HG02870 (cell line): Measurements from ENCODE around the gene PRICKLE1.
A peak's percentile ranks its signal among the peaks of the same experiment; 100 is the strongest.

ENCODE experiments used
- ATAC-seq: cut with Tn5 transposase; IDR thresholded peaks from one replicate; pipeline ENCODE4 v1.9.1; 2021; ENCODE audit warnings: mild to moderate bottlenecking, moderate library complexity; ENCODE audit not compliant: unreplicated experiment

Gene PRICKLE1

DNA sequence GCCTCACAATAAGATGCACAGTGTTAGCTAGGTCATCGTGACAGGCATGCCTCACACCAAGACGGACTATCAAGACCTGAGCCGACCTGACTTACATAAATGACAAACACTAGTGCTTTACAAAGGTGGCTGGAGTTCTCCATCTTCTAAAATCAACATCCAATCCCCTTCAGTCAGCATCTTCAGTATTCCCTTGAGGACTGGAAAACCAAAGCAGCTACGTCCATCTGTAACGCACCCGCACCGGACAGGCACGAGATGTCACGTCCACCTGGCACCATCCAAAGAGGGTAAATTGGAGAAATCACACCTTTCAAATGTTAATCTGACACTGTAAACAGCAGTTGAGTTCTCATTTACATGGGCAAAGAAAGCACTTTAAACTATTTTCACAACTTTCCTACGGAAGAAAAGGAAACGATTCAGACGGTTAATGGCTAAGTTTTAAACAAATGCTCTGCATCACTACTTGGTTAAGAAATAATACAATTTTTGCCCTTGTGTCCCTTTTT, 130.2 kb downstream of the PRICKLE1 start:
- ATAC-seq: no peak

DNA sequence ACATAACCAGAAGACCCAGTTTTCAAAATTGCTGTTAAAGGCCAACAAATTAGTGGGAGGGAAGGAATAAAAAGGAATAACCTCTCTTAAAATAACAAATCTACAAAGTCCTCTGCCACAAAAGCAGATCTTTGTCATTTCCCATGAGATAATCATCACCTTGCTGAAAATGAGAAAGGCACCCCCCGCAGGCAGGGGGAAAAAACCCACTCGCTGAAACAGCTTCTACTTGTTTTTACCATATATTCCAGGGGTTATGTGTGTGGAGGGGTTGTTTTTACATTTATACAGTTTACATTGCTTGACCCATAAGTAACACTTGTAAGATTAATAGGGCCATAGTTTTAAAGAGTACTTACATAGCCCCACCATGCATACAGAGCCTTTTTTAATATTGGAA, 131.0 kb downstream of the PRICKLE1 start:
- no peak for ATAC-seq

DNA sequence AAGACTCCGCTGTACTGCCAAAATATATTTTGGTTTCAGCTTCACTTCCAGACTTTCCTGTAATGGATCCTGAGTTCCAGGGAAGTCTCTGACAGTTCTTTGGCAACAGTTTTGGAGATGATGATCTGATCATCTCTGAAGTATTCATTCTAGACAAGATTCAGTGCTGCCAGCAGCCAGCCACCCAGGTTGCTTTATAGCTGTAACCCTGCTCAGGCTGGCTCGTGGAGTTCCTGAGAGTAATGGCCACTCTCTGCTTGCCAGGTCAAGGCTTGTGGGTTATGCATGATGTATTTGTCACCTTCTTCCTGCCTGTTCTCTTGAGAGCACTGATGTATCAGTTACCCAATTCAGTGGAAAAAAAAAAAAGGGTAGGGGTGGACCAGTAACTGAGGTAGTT, 139.3 kb downstream of the PRICKLE1 start:
- no peak for ATAC-seq

DNA sequence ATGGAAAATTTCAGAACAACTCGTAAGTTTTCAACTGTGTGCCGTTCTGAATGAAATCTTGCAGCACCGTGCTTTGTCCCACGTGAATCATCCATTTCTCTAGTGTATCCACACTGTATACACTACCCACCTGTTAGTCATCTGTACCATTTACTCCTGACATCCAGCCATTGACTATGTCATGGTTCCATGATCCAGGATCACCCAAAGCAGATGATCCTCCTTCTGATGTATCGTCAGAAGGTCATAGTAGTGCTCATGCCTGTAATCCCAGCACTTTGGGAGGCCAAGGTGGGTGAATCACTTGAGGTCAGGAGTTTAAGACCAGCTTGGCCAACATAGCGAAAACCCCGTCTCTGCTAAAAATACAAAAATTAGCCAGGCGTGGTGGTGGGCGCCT, 140.7 kb downstream of the PRICKLE1 start:
- no peak for ATAC-seq

DNA sequence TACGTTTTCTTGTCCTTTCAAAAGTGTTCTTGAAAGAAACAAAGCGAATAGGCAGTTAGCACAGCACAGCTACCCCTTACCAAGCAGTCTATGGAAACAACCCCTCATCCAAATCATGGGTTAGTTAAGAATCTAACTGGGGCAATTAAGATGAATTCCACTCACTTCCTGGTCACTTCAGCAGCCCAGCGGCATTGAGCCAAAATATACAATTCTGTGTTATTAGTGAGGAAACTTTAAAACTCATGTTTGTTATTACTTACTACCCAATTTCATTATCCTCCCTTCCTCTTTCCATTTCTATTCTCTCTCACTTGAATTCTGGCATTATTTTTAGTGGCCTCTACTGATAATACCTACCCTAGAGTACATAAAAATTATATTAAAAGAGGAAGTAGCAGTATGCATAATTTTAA, 142.2 kb downstream of the PRICKLE1 start:
- ATAC-seq: no peak

DNA sequence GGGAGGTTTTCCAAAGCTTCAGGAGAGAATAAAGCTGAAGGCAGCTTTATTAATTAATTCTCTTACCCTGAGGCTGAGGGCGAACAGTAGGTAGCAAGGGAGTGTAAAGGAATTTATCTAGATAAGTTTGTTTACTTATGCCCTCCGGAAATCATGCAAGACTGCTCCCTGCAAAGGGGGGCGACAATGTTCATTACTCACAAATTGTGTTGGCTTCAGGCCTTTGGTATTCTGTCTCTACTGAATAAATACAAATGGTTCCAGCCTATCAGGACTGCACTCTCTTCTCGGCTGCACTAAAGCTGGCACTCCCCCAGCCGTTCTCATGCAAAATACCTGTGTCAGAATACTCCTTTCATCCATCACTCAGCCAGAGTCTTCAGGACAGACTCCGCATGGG, 142.8 kb downstream of the PRICKLE1 start:
- no peak for ATAC-seq

DNA sequence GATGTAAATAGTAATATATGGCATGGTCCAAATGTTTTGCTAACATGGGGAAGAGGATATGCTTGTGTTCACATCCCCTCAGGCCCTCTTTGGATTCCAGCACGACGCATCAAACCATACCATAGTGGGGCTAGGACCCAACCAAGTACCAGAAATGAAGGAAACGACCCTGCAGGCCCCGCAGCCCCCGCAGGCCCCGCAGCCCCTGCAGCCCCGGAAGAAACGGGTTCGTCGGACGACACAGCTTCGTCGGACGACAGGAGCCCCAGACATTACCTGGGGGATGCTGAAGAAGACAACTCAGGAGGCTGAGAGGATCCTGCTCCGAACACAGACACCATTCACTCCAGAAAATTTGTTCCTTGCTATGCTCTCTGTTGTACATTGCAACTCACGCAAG, 143.7 kb downstream of the PRICKLE1 start:
- no peak for ATAC-seq

DNA sequence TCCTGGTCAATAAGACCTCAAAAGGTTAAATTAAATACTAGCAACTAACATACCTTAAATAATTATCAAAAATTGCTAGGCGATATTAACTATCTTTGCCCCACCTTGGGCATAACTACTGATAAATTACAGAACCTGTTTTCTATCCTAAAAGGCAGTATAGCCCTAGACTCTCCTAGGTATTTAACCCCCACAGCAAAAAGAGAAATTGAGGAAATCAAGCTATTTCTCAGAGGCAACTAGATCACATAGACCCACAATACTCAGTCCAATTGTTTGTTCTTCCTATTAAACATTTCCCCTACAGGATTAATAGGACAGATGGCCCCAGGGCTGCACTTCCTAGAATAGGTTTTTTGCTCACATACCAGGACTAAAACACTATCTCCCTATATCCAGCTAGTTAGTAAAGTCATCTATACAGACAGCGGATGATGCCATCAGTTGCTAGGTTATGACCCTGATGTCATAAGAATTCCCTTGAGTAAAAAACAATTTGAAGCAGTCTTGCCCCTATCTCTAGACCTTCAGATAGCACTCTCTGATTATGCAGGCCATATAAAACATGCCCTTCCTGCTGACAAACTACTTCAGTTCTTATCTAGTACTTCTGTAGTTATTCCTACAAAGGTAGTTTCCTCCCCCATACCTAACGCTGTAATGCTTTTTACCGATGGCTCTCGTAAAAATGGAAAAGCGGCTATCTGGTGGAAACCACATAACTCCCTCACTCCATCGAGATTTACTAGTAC, 145.2 kb downstream of the PRICKLE1 start:
- ATAC-seq: no peak

DNA sequence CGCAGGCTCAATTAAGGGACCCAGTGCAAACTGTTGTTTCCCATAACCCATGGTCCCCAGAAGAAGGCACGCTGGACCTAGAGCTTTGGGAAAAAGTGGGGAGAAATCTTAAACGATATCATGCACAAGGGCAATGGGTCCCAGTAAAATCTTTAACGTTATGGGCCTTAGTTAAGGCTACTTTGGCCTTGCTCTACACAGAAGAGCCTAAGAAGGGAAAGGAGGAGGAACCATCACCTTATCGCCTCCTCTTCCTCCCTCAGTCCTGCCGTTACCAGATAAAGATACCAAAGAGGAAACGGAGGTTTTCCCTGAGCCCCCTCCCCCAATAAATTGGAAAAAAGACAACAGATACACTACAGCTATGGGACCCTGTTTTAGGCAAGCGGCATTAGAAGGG, 146.7 kb downstream of the PRICKLE1 start:
- ATAC-seq: no peak

DNA sequence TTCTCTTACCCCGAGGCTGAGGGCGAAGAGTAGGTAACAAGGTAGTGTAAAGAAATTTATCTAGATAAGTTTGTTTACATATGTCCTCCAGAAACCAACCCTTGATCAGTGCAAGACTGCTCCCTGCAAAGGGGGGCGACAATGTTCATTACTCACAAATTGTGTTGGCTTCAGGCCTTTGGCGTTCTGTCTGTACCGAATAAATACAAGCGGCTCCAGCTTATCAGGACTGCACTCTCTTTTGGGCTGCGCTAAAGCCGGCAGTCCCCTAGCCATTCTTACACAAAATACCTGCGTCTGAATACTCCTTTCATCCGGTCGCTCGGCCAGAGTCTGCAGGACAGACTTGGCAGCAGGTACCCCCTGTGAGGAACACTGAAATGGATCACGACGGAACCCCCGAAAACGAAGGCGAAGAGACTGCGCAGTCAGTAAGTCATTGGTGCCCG, 147.2 kb downstream of the PRICKLE1 start:
- ATAC-seq: no peak

DNA sequence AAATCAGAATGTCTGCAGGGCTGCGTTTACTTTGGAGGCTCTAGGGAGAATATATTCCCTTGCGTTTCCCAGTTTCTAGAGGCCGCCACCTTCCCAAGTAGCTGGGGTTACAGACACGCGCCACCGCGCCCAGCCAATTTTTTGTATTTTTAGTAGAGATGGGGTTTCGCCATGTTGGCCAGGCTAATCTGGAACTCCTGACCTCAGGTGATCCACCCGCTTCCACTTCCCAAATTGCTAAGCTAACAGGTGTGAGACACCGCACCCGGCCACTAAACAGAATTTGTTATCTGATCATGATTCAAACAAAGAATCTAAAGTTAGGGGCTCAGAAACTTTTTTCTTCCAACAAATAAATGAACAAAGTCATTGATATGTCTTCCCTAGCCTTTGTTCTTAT, 148.9 kb downstream of the PRICKLE1 start:
- ATAC-seq: no peak

DNA sequence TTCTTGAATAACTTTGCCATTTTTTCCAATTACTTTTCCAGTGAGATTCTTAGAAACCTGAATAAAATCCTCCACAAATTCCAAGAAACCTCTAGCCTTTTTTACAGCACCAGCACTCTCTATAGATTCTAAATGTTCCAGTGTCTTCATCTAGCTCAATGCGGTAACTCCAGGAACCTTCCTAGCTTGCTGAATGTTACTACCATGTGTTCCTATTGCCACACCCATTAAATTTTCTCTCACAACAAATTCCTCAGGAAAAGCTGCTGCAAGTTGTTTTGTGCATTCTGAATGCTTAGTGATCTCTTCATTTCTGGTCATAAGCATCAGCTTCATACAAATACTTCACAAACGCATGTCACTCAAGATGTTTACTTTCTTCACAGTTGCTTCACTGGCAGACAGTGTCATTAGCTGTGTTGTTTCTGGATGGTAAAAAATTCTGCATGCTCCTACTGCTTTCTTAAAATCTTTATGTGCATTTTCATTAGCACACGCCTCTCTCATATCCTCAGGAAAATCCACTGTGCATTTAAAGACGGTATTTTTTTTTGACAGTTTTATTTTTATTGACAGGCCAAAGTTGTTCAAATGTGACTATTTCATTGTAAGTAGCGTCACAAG, 156.9 kb downstream of the PRICKLE1 start:
- ATAC-seq: no peak

DNA sequence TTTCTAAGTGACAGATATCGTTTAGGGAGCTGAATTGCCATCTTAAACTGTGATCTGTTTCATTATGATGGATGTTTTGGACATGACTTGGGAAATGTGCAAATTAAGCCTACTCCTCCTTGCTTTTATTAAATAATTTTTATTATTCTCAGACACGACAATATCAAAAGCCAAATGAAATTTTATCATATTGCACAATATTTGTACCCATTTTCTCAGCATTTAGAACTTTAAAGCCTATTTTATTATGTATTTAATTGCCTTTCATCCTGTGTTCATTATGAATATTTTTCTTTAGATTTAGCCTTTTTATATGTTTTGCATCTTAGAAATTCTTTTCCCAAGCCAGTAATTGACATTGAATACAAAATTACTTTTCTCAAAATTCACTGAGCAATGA, 160.7 kb downstream of the PRICKLE1 start:
- no peak for ATAC-seq

DNA sequence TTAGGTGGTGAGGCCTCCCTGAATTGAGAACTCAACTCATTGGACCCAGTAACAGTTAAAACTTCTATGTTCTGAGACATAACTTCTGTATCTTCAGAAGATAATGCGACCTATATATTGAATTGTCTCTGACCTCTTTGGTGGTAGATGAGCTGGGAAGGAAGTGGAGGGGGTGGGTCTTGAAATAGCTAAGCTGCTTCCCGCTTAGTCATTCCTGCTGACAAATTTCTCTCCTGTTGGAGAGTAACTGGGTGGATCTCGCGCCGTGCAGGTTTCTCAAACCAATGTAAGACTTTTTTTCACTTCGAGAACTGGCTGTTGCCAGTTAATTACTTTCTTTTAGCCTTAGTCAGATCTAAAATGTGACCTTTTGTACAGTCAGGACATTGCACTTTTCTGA, 162.8 kb downstream of the PRICKLE1 start:
- no peak for ATAC-seq

DNA sequence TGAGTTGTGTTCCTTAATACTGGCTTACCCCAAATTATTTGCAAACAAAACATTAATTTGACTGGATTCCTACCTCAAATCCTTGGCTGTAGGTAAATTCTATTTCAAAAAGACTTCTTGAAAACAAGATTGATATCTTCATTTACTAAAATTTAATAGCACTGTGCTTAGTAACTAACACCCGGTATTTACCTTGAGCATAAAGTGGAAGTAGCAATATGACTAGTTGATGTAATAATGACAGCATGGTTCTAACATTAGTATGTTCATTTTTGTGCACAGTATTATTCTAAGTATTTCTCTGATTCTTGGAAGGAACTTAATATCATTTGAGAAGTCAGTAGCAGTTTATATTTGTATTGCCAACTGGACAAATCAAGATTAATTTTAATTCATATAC, 166.8 kb downstream of the PRICKLE1 start:
- peak; percentile 36 for ATAC-seq

DNA sequence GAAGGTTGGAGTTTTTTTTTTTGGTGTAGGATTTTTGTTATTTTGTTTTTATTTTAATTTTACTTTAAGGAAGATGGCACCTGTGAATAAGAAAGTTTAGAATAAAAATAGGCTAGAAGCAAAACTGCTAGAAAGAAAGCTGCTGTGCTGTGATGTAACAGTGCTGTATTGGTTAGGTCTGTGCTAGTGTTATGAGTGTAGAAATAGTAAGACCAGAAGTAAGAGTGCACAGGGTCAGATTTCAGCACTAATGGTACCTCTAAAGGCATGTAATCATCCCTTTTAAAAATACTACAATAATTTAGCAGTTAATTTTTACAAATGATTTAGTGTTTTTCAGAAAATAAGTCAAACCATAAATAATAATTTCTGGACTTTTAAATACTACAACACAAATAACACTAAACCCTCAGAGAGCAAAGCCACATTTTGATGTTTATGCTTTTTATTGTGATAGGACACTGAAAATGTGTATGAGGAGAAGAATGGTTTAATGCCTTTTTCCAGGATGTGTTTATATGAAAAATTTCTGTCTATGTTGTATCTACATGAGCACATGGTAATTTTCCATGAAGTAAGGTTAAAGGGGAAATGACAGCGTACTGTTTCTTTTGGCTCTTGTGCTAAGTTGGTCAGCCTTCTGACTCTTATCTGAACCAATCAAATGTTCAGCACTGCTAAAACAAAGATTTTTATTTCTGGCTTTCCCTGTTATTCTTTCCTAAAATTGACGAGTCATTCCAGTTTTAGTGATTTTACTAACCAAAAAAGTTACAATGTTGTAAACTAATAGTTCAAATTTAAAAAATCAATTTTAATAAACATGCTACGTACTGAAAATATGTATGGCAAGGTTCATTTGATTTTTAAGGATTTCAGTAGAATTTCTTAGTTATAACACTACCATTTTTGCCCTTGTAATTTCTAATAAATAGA, 167.4 kb downstream of the PRICKLE1 start:
- peak; percentile 99 for ATAC-seq

DNA sequence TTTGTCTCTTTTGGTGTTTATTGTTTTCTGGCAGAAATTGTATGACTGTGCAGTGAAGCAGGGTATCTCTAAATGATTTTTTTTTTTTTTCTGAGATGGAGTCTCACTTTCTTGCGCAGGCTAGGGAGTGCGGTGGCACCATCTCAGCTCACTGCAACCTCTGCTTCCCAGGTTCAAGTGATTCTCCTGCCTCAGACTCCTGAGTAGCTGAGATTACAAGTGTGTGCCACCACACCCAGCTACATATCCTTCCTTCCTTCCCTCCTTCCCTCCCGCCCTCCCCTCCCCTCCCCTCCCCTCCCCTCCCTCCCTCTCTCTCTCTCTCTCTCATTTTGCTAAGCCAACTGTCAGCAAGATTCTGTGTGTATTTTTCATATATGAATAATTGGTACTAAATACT, 169.2 kb downstream of the PRICKLE1 start:
- ATAC-seq: no peak

DNA sequence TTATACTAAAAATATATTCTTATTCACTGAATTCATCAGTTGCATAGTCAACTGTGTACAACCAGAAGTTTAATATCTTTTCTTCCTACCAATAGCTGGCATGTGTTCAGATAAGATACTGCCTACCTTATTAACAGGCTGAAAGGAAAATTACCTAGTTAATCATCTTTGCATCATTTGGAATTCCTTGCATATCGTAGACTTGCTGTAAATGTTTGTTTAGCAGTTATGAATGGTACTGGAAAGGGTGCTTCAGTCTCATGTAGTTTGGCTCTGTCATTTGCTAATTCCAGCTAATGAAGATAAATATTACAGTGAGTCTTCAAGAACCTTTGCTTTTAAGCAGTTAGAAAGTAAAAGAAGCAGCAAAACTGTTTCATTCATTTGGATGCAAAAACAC, 179.2 kb downstream of the PRICKLE1 start:
- ATAC-seq: no peak

DNA sequence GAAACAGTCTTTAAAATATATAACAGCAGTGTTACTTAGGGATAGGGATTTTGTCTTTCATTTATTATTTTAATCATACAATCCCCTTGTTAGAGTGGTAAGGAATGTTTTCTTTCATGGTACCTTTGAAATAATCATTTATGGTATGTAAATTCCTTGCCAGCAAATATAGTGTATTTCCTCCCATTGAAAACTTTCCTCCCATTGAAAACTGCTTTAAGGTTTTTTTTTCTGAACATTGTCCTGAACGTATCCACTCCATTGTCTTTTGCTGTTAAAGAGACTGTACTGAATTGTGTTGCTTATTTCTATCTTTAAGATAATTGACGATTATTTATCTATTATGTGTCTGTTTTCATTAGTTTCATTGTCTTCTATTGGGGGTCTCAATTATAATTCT, 180.1 kb downstream of the PRICKLE1 start:
- ATAC-seq: no peak

DNA sequence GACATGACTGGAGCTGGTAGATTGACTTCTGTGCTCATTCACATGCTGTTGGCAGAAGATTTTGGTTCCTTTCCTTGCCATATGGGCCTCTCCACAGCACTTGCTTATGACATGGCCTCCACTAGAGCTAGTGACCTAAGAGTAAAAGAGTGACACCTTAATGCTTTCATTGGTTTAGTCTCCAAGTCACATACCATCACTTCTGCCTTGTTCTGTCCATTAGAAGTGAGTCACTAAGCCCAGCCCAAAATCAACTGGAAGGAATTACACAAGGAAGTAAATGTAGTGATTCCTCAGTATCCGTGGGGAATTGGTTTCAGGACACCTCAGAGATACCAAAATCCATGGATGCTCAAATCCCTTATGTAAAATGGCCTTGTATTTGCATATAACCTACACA, 182.2 kb downstream of the PRICKLE1 start:
- no peak for ATAC-seq
